Heart left ventricle (tissue), 16 donors: ENCODE measurements around the gene RACGAP1. TPM values are rescaled to one million over a fixed set of nuclear protein-coding genes. Genes with fewer than 3 reads are reported as not detected.
A peak's percentile ranks its signal among the peaks of the same experiment; 100 is the strongest.

Source experiments
- ATAC-seq, 4 donors: fragments of 200-7000 bp; cut with Tn5 transposase; one replicate each; pipeline ENCODE4 v1.9.1; 2020 to 2022; ENCODE audit warnings: moderate library complexity in 4 of 4, mild to moderate bottlenecking in 3 of 4, moderate number of reproducible peaks in 1 of 4
- DNase-seq, 5 donors: peaks; one replicate each; pipeline ENCODE4 v3.0.0-alpha.2; 2020
- H3K27ac ChIP-seq, 12 donors: fragments of 200-600 bp; sonication (generic) in 4 of 12; one replicate each; pipeline versions ENCODE4 v1.5.0 to v1.8.0; 2016 to 2022; ENCODE audit warnings: mild to moderate bottlenecking in 2 of 12
- H3K27me3 ChIP-seq, 9 donors: fragments of 200-600 bp; sonication (generic) in 2 of 9; one replicate each; pipeline versions ENCODE4 v1.5.1 to v1.8.0; 2016 to 2022; ENCODE audit warnings: mild to moderate bottlenecking in 3 of 9
- H3K36me3 ChIP-seq, 9 donors: fragments of 200-600 bp; sonication (generic) in 2 of 9; one replicate each; pipeline versions ENCODE4 v1.5.0 to v1.8.0; 2018 to 2022; ENCODE audit warnings: mild to moderate bottlenecking in 2 of 9
- H3K4me1 ChIP-seq, 12 donors: fragments of 200-600 bp; sonication (generic) in 4 of 12; one replicate each; pipeline versions ENCODE4 v1.5.0 to v1.8.0; 2016 to 2022; ENCODE audit warnings: mild to moderate bottlenecking in 3 of 12
- H3K4me3 ChIP-seq, 12 donors: fragments of 200-600 bp; sonication (generic) in 4 of 12; one replicate each; pipeline versions ENCODE4 v1.5.0 to v1.8.0; 2017 to 2022; ENCODE audit warnings: mild to moderate bottlenecking in 9 of 12, moderate library complexity in 4 of 12
- H3K9me3 ChIP-seq, 12 donors: fragments of 200-600 bp; sonication (generic) in 4 of 12; one replicate each; pipeline versions ENCODE4 v1.5.0 to v1.8.0; 2016 to 2022; ENCODE audit warnings: mild to moderate bottlenecking in 1 of 12
- POLR2A ChIP-seq, 2 donors: fragments of 450-650 bp; IDR thresholded peaks; one replicate each; pipeline ENCODE4 v1.6.1; 2017; ENCODE audit warnings: antibody characterized with exemption in 2 of 2, mild to moderate bottlenecking in 2 of 2, moderate library complexity in 2 of 2
- WGBS, 4 donors: extraction: QIAGEN DNeasy Blood & Tissue Kit in 2 of 4; methylation state at CpG; one replicate each; pipeline versions ENCODE4 v1.1.5 to v1.1.7; 2013 to 2018; 5-methylcytosine and 5-hydroxymethylcytosine counted together
- intact Hi-C, 10 donors: fragments of 100-400 bp; cut with DNase I; formaldehyde crosslinking; loops; one replicate each; pipeline versions ENCODE4 v1.11.1 to v1.14.2; 2022
- polyA plus RNA-seq, 2 donors: library from polyadenylated mRNA; stranded (reverse); fragments of 200-250 nt; gene quantifications; one replicate each; pipeline ENCODE4 v1.2.3, GENCODE V29; 2013
- total RNA-seq, 9 donors: library from RNA; depleted of rRNA in 2 of 9; stranded (reverse); fragments of >200 nt in 2 of 9; fragmentation: NEBNext Ultra II Directional in 3 of 9; extraction: Animal tissue kit (Norgen Biotek cat#: 25700) in 3 of 9; gene quantifications; one replicate each; pipeline versions ENCODE4 v1.1.0 to v1.2.4, GENCODE V29; 2016 to 2023
- TF ChIP-seq, protein P1 (sequence below), 12 donors: fragments of 200-600 bp; sonication (generic) in 4 of 12; IDR thresholded peaks; one replicate each; pipeline versions ENCODE4 v1.5.0 to v1.8.0; 2018 to 2022; ENCODE audit warnings: antibody characterized with exemption in 12 of 12, mild to moderate bottlenecking in 5 of 12
- donor health status: ischemic (EF 13 %, LVEDD 7.1; RV severe dilation, severe dysfunction).
- donor health status: healthy with polysubstance abuse.
- donor health status: DM: no; HTN: yes; CAD: no.
- donor health status: DM: no; HTN: no; CAD: no.
- donor health status: ischemic (EF 25% LVEDD 6.9; RV normal size, moderate dysfunction).
- donor health status: ischemic (EF 25% LVEDD 5.7; RV mildly dilated, moderate dysfunction).
- donor health status: healthy.
- donor health status: DM: yes; HTN: yes; CAD: no.
- donor health status: ischemic (EF 35%, LVEDD 5.7; RV mildly dilated, moderate dysfunction).
- donor health status: nonischemic (EF 11% LVEDD 7.7; RV severe dilation, severe dysfunction).
- donor health status: DM: yes; HTN: yes; CAD: no.
- donor health status: PGD.
- donor health status: ischemic (EF 29% LVEDD 5.4; RV normal size, mild dysfunction).
- donor health status: nonischemic (EF 23%, LVEDD 6.1; RV moderate dilation, normal function).

The RACGAP1 gene
- total and polyA plus RNA-seq, 11 donors, result 0.91 to 17.8 (median 5.2) TPM

- Histone ChIP-seq H3K4me1 (peaks cover 0 to 13% (median 5%) of the 10 kb centered on the region in 12 donors), H3K27me3 (no peaks in the 10 kb centered on the region), H3K9me3 (no peaks in the 10 kb centered on the region), H3K4me3 (peak overlapping the region in 1 of 12 donors; percentile 49), H3K36me3 (no peaks in the 10 kb centered on the region), H3K27ac (no peak overlapping the region)
- intact Hi-C loops, result loop anchor here in 7 of 10 donors (1.0 to 10.0 kb wide), 4 partner anchors 70 to 77 kb away; no protein-coding TSS in a partner anchor
- 87 to 97% (median 92%) methylated on average over 3 of the region's 3 CpGs for WGBS, 4 donors
- TF ChIP-seq, protein P1, sequence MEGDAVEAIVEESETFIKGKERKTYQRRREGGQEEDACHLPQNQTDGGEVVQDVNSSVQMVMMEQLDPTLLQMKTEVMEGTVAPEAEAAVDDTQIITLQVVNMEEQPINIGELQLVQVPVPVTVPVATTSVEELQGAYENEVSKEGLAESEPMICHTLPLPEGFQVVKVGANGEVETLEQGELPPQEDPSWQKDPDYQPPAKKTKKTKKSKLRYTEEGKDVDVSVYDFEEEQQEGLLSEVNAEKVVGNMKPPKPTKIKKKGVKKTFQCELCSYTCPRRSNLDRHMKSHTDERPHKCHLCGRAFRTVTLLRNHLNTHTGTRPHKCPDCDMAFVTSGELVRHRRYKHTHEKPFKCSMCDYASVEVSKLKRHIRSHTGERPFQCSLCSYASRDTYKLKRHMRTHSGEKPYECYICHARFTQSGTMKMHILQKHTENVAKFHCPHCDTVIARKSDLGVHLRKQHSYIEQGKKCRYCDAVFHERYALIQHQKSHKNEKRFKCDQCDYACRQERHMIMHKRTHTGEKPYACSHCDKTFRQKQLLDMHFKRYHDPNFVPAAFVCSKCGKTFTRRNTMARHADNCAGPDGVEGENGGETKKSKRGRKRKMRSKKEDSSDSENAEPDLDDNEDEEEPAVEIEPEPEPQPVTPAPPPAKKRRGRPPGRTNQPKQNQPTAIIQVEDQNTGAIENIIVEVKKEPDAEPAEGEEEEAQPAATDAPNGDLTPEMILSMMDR (IDR thresholded peaks at IDR 0.05), result no peak
- TF ChIP-seq POLR2A (IDR thresholded peaks at IDR 0.05), result no peak
- DNase-seq, result no peak
- no peak for ATAC-seq
Observed at GRCh38 chr12:49944718-49945117, 80.6 kb downstream of the RACGAP1 start.

- Histone ChIP-seq H3K4me3 (no peak overlapping the region), H3K4me1 (peaks cover 0 to 12% (median 5%) of the 10 kb centered on the region in 12 donors), H3K27me3 (no peaks in the 10 kb centered on the region), H3K36me3 (no peaks in the 10 kb centered on the region), H3K9me3 (no peaks in the 10 kb centered on the region), H3K27ac (no peak overlapping the region)
- DNase-seq (no peak), ATAC-seq (no peak)
- TF ChIP-seq POLR2A (IDR thresholded peaks at IDR 0.05), result no peak
- TF ChIP-seq, protein P1 (IDR thresholded peaks at IDR 0.05), result no peak
- intact Hi-C loops, result loop anchor here in 3 of 10 donors (2.0 to 10.0 kb wide), 3 partner anchors 69 to 77 kb away; no protein-coding TSS in a partner anchor
- WGBS, 4 donors, result 87 to 94% (median 93%) methylated on average over 5 of the region's 5 CpGs
Observed at GRCh38 chr12:49944046-49944445, 81.2 kb downstream of the RACGAP1 start.

DNA sequence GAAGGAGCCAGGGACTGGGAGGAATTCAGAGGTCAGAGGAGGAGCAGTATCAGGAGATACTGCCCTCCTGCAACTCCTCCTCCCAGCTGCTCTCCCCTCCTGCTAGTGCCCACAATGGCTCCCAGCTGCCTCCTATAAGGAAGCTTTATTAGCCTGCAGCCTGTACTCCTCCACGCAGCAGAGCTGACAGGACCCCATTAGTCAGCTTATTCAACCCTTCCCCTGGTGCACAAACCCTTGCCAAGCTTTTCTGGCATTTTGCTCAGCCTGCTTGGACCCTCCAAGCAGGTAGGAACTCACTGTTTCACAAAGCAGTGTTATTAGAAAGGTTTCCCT lies 81.7 kb downstream of the RACGAP1 start:
- no peak for DNase-seq
- intact Hi-C loops, result loop anchor here in 2 of 10 donors (5.0 to 10.0 kb wide), 2 partner anchors 69 to 76 kb away; no protein-coding TSS in a partner anchor
- H3K9me3 ChIP-seq, result no peaks in the 10 kb centered on the region
- no peak overlapping the region for H3K27ac ChIP-seq
- no peak for ATAC-seq
- TF ChIP-seq, protein P1 (IDR thresholded peaks at IDR 0.05), result no peak
- no peak for TF ChIP-seq POLR2A (IDR thresholded peaks at IDR 0.05)
- no peaks in the 10 kb centered on the region for H3K27me3 ChIP-seq
- 73 to 100% (median 89%) methylated on average over 1 of the region's 1 CpG for WGBS, 4 donors
- H3K4me3 ChIP-seq, result no peak overlapping the region
- H3K36me3 ChIP-seq, result no peaks in the 10 kb centered on the region
- peaks cover 0 to 12% (median 5%) of the 10 kb centered on the region in 12 donors for H3K4me1 ChIP-seq

DNA sequence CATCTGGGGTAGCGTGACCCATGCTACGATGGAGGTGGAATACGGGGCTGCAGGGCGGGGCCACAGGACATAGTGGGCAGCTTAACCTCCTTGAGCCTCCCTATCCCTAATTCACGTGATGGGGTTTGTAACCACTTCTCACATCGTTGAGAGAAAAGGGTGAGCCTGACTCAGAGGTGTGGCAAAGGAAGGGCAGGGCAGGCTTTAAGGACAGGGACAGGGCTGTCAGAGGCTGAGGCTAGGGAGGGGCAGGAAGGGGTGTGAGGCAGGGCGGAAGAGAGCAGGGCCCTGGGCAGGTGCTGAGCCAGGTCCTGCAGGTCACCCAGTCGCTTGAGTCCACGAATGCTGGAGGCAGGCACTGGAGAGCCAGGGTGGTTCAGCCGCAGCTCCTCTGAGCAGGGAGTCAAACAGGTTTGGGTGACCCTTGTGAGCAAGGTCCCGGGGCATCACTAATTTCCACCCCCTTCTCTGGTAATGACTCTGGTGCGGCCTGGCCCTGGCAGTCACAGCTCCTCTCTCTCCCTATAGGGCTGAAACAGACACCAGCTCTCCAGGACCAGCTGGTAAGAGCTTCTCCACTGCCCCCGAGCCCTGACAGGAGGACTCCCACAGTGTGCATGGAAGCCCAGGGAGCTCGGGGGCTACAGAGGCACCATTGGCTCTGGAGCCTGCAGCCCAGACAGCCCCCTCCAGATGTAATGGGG lies 82.2 kb downstream of the RACGAP1 start:
- Histone ChIP-seq H3K36me3 (no peaks in the 10 kb centered on the region), H3K4me1 (peaks cover 0 to 12% (median 5%) of the 10 kb centered on the region in 12 donors), H3K27me3 (no peaks in the 10 kb centered on the region), H3K4me3 (no peak overlapping the region), H3K9me3 (no peaks in the 10 kb centered on the region), H3K27ac (no peak overlapping the region)
- WGBS, 4 donors, result 80 to 86% (median 83%) methylated on average over 9 to 14 of the region's 14 CpGs
- no peak for ATAC-seq
- no peak for DNase-seq
- intact Hi-C loops, result loop anchor here in 2 of 10 donors (5.0 to 10.0 kb wide), 2 partner anchors 68 to 76 kb away; no protein-coding TSS in a partner anchor
- TF ChIP-seq, protein P1 (IDR thresholded peaks at IDR 0.05), result no peak
- no peak for TF ChIP-seq POLR2A (IDR thresholded peaks at IDR 0.05)
